NCI-H345 (cell line): Measurements from ENCODE around the gene MRPS26.
A peak's percentile ranks its signal among the peaks of the same experiment; 100 is the strongest.
"Not testable (repeated sequence)": the region's sequence is repeated elsewhere in the genome, so short reads cannot be mapped to it uniquely, and the experiment has no call there.

ENCODE experiments used
- DNase-seq: peaks from one replicate; lab custom pipeline; 2025; lab: John Stamatoyannopoulos, UW

Gene MRPS26

GRCh38 chr20:3045816-3046676 is at the start of gene MRPS26:
MRPS26 (plus strand) TSS chr20:3046052; CDS start chr20:3046069, 17 bp downstream.
- DNase-seq, result peak; percentile 90

- DNase-seq, result no peak
Measured at GRCh38 chr20:2998728-2999127, 47.1 kb upstream of the MRPS26 start.

GRCh38 chr20:3000852-3001523 is 44.9 kb upstream of the MRPS26 start:
- DNase-seq, result peak; percentile 60

GRCh38 chr20:3003416-3003815 is 42.4 kb upstream of the MRPS26 start:
- DNase-seq, result no peak

- no peak for DNase-seq
Measured at GRCh38 chr20:3010985-3011723, 34.7 kb upstream of the MRPS26 start.

- no peak for DNase-seq
Measured at GRCh38 chr20:3011752-3012151, 34.1 kb upstream of the MRPS26 start.

- DNase-seq, result no peak
Measured at GRCh38 chr20:3013771-3014170, 32.1 kb upstream of the MRPS26 start.

- DNase-seq, result no peak
Measured at GRCh38 chr20:3014179-3014578, 31.7 kb upstream of the MRPS26 start.

GRCh38 chr20:3014662-3015061 is 31.2 kb upstream of the MRPS26 start:
- DNase-seq, result no peak

- not testable (repeated sequence) for DNase-seq
Measured at GRCh38 chr20:3015302-3015701, 30.6 kb upstream of the MRPS26 start.

- DNase-seq, result no peak
Measured at GRCh38 chr20:3021327-3021726, 24.5 kb upstream of the MRPS26 start.

GRCh38 chr20:3021777-3022176 is 24.1 kb upstream of the MRPS26 start:
- no peak for DNase-seq

- DNase-seq, result not testable (repeated sequence)
Measured at GRCh38 chr20:3022559-3023490, 23.0 kb upstream of the MRPS26 start.

GRCh38 chr20:3027987-3028386 is 17.9 kb upstream of the MRPS26 start:
- DNase-seq, result no peak

- no peak for DNase-seq
Measured at GRCh38 chr20:3031524-3032147, 14.2 kb upstream of the MRPS26 start.

- no peak for DNase-seq
Measured at GRCh38 chr20:3032624-3033023, 13.2 kb upstream of the MRPS26 start.

- DNase-seq, result no peak
Measured at GRCh38 chr20:3037654-3038053, 8.2 kb upstream of the MRPS26 start.

- DNase-seq, result no peak
Measured at GRCh38 chr20:3038454-3038853, 7.4 kb upstream of the MRPS26 start.

GRCh38 chr20:3039426-3039825 is 6.4 kb upstream of the MRPS26 start:
- no peak for DNase-seq

GRCh38 chr20:3040086-3040485 is 5.8 kb upstream of the MRPS26 start:
- DNase-seq, result no peak

- peak; percentile 72 for DNase-seq
Measured at GRCh38 chr20:3041854-3042409, 3.9 kb upstream of the MRPS26 start.
